PFSK-1 (cell line): ENCODE results near the gene TEDC2.

Experiments used
- POLR2AphosphoS5 ChIP-seq: IDR thresholded peaks from 2 replicates; pipeline ENCODE4 v1.6.1; 2012; ENCODE audit warnings: low read depth, mild to moderate bottlenecking, control low read depth, low read length, moderate library complexity
- REST ChIP-seq, 2 experiments: IDR thresholded peaks; 2 replicates each; pipeline versions ENCODE4 v1.6.1 to v1.8.0; 2011 to 2012; ENCODE audit warnings: low read depth in 2 of 2, low read length in 2 of 2, control low read depth in 1 of 2, inconsistent platforms in 1 of 2, mild to moderate bottlenecking in 1 of 2, moderate library complexity in 1 of 2; ENCODE audit not compliant: insufficient read depth in 1 of 2
- SIN3A ChIP-seq: IDR thresholded peaks from 2 replicates; pipeline ENCODE4 v1.6.1; 2012; ENCODE audit warnings: mild to moderate bottlenecking, low read length, moderate library complexity, borderline replicate concordance; ENCODE audit not compliant: insufficient read depth
- TAF1 ChIP-seq: IDR thresholded peaks from 2 replicates; pipeline ENCODE4 v1.6.1; 2012; ENCODE audit warnings: low read length, control low read depth, borderline replicate concordance; ENCODE audit not compliant: insufficient read depth

GRCh38 chr16:2501946-2502895 lies 42.3 kb downstream of the TEDC2 start:
- TF ChIP-seq SIN3A (no peak), REST (IDR thresholded peaks at IDR 0.05; ENCODE audit: insufficient read depth in 1 of 2, low read depth in 2 of 2, low read length in 2 of 2) (no peak), POLR2AphosphoS5 (no peak), TAF1 (no peak)
